ENCODE data around the gene PACSIN2.
"Not testable (repeated sequence)": the region's sequence is repeated elsewhere in the genome, so short reads cannot be mapped to it uniquely, and the experiment has no call there.

PACSIN2 gene

DNA sequence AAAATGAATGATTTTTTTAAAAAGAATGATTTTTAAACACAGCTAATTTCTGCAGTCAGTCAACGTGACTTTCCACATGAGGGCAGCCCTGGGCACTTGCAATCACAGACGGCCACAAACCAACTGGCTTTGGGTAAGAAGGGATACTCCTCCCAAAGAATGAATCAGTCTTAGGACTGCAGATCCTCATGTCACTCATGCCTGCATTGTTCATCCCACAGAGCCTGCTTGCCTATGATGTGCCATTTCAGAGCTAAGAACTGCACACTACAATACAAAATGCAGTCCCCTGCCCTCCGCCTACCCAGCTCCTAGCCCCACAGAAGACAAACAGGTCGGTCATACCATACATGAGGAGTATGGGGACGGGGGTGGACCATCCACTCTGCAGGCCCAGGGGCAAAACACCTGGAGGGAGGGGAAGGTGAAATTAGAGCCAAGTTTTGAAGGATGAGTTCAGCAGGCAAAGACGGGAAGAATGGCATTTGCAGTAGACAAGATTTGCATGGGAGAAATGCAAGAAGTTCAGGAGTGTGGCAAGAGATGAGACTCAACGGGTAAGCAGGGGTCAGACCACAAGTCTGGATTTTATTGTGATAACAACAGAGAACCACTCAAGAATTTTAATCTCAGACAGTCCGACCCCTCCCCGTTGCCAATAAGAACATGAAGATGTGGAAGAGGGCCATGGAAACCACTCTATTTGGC is 24.7 kb downstream of the PACSIN2 start:
- no peak for DNase-seq

DNA sequence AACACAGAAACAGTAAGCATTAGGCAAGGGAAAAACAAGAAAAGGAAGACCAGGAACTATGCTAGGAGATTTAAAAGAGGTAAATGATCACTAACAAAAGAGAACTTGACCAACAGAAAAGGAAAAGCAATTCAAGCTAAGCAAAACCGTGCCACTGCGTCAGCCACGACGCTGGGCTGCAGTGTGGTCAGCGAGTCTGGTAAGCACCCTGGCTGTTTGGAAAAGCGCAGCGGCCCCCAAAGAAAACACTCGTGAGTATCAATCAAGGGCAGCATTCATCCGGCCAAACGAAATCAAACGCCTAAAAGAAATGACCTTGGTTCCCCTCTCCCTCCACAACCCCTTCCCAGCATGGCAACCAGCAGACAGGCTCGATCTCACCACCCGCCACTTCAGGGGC is 28.8 kb downstream of the PACSIN2 start:
- no peak for DNase-seq

DNA sequence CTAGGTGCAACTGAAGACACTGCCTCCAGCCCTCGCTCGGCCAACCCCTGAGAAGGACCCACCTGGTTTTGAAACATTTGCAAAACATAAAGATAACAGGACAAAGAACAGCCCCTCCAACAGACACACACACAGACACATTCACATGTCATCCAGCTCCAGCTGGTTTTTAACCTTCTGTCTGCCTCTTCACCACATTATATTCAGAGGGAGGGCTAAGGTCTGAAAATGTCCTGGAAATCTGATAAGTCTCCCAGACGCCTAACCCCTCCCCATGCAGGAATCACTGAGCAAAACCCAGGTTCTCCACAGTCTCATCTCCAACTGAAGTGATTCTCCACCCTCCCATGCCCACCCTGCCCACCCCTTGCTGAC is 29.4 kb downstream of the PACSIN2 start:
- DNase-seq, result no peak

DNA sequence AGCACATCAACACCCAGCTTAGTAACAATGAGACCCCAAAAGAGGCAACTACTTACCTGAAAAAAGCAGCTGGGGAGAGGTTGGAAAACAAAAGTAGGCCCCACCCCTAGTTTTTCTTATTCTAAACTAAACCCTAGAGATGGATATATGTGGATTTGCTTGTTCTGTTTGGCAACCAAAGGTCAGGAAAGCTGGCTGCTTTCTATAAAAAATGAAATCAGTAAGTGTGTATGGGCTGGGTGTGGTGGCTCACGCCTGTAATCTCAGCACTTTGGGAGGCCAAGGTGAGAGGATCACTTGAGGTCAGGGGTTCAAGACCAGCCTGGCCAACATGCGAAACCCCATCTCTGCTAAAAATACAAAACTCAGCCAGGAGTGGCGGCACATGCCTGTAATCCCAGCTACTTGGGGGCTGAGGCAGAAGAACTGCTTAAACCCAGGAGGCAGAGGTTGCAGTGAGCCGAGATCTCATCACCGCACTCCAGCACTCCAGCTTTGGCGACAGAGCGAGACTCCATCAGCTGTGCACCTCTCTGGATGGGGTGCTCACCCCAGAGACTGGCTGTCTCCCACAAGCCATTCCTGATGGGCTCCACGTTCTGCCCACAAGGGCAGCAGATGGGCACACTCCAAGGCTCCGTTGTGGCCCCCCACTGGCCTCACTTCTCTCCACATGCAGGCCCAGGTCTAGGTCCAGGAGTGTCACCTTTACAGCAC is 30.0 kb downstream of the PACSIN2 start:
- no peak for DNase-seq

DNA sequence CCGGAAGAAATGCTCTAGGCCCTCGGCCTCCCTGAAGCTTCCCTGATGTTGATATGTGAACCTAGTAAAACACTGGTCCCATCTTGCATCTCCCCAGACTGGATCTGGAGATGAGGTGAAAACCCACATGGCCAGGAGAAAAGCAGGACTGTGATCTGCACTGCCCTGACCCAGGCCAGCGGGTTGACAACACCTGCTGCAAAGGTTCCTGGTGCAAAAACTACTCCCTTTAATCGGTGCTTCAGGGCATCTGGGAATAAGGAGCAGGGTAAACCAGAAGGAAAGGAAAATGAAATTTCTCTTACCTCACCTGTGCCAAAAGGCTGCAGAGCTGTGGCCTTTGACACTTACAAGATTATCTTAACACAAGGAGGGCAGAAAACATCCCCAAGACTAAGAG is 30.6 kb downstream of the PACSIN2 start:
- no peak for DNase-seq

DNA sequence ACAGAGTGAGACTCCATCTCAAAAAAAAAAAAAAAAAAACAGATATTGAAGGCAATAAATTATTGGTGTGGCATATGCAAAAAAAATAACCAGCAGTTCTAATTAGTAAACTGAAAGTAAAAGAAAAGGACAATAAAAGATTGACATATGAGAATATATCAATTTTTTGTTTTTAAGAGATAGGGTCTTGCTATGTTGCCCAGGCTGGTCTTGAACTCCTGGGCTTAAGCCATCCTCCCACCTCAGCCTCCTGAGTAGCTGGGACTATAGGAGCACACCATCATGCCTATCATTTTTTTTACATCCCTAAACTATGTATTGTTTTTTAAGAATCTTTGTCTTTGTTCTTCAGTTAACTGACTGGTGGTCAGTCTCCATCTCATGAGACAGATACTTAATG is 31.5 kb downstream of the PACSIN2 start:
- DNase-seq, result no peak

DNA sequence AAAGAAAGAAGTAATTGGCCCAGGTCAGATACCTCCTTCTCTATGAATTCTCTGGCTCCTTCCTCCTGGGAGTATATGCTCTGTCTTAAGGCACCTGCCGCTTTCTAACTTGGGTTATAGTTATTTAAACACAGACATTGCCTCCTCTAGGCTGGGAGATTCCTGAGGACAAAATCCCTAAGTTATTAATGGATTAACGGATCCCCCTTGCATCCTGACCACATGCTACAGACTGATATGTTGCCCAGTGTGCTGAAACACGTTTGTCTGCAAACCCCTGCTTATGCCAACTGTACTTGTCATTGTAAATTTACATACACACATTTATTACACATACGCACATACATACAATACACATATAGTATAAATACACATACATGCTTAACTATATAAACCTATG is 35.3 kb downstream of the PACSIN2 start:
- DNase-seq, result no peak

DNA sequence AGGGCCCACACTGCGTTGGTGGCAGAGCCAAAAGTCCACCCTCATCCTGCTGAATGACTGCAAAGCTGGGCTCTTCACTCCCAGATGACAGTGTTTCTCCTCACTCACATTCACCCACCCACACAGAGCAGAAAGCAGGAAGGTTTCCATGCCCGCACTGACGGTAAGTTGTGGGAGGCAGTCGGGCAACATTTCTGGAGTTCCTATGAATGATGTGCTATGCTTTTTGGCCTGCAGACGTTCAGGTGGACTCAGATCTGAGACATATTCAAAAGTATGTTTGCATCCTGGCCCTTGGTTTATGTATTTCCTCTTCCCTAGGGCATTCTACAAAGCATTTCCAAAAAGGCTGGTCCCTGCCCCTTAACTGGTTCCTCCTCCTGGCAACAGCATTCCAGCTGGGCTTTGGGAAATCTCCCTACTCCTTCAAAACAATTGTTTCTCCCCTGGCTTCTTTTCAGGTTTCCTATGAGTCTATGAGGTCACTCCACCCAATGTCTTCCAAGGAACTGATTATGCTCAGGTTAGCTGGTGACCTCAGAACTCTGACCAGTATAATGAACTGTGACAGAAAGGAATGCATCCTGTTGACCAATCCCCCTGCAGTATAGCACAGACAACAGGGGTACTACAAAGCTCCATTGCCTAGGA is 36.4 kb downstream of the PACSIN2 start:
- no peak for DNase-seq

DNA sequence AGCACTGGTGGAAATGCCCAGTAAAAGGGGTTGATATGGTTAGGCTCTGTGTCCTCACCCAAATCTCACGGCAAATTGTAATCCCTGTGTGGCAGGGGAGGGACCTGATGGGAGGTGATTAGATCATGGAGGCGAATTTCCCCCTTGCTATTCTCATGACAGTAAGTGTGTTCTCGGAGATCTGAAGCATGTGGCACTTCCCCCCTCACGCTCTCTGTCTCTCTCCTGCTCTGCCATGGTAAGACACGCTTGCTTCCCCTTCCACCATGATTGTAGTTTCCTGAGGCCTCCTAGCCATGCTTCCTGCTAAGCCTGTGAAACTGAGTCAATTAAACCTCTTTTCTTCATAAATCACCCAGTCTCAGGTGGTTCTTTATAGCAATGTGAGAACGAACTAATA is 37.4 kb downstream of the PACSIN2 start:
- DNase-seq, result no peak

DNA sequence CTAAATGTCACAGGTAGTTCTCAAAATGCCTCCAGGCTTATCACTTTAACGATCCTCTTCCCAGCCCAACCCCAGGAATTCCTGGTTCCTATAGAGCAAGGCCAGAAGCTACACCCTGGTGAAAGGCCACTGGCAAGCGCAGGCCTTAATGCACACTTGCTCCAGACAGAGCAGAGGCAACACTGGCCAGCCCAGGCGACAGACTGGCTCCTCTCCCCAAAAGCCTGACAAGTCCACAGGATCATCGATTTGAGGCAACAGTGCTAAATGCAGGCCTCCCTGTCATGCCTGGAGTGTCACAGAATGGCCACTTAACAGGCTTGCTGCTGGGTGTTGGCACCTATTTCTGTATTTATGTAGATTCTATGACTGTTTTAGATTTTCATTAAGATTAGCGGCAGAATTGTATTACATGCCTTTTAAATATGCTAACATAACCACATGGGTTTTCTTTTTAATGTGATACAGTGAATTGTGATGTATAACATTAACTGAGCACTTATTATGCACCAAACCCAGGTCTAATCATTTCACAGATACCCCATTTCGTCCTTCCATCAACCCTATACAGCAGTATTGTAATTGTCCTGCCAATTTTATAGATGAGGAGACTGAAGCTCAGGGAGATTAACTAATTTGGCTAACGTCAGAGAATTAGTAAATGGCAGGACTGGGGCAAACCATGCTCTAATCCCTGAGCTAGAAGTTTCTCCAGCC is 38.6 kb downstream of the PACSIN2 start:
- DNase-seq, result no peak

DNA sequence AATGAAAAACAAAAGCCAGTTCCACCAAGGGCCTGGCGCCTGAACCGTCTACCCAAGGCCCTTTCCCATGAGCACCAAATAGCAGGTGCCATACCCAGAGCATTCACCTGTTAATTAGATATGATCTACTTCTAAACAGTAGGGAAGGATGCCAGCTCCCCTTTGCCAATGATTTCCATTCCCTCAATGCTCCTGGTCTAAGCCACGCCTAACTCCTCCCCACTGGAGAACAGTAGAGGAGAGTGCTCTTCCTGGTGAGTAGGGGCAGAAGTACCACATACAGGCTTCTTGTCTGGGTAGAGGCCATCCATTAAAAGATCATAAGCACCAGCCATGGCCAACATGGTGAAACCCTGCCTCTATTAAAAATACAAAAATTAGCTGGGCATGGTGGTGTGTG is 40.7 kb downstream of the PACSIN2 start:
- DNase-seq, result no peak

DNA sequence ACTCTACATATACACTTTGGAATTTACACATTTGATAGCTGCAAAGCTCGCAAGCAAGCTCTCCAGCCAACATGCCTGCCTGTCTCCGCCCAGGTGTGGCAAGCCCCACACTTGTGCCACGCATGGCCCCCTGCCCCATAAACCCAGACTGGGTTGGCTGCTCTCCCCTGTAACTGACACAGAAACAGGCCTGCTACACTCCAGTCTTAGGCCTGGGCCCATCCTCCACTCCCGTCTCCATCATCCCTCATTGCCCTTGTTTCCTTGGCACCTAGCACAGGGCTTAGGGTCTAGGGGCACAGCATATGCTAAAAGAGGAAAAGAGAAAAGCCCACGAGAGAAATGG is 41.4 kb downstream of the PACSIN2 start:
- no peak for DNase-seq

DNA sequence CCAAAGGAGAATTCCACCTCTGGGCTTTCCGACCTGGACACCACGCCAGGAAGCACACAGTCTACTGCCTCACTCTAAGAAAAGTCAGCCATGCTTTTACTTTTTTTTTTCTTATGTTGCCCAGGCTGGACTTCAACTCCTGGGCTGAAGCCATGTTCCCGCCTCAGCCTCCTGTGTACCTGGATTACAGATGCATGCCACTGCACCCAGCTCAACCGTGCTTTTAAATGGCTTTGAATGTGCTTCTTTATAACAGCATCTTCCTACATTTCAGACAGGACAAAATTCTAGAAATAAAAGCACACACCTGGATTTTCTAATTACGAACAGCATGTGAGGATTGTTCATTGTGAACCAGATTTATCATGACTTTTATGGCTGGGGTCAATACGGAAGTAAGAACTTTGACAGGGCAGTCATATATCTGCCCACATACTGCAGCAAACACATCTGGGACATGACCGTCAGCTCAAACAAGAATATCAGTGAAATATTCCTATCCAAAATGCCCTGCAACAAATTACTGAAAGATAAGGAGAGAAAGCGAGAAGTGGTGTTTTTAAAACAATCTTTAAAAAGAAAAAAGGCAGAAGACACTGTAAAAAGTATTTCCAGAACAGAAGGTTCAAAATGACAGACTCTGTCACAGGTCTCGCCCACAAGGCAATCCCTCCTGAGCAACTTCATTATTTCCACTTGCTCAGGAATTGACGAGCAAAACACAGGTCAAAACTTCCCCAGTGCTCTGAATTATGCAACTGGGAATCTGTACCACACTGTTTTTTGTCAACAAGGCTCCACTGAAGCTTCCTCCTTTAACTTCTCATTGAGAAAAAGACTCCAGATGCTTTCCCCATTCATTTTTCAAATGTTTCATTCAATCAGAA is 42.1 kb downstream of the PACSIN2 start:
- DNase-seq, result no peak

DNA sequence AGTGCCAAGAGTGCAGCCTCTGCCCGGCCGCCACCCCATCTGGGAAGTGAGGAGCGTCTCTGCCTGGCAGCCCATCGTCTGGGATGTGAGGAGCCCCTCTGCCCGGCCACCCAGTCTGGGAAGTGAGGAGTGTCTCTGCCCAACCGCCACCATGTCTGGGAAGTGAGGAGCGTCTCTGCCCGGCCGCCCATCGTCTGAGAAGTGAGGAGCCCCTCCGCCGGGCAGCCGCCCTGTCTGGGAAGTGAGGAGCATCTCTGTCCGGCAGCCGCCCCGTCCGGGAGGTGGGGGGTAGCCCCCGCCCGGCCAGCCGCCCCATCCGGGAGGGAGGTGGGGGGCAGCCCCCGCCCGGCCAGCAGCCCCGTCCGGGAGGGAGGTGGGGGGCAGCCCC is 43.5 kb downstream of the PACSIN2 start:
- DNase-seq, result not testable (repeated sequence)

DNA sequence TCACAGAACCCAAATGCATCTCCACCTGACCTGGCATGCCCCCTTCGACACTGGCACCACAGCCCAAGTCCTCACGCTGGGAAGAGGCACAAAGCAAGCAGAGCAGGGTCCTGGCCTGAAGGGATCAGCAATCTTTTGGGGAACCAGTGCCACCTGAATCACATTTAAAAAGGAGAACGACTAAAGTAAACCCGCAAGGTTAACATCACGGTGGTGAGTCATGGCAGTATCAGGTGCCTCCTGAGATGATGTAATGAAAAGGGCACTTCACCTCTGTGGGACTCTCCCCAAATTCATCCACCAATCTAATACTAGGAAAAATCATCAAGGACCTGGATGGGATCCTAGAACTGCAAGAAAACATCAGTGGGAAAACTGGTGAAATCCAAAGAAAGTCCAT is 44.9 kb downstream of the PACSIN2 start:
- no peak for DNase-seq

DNA sequence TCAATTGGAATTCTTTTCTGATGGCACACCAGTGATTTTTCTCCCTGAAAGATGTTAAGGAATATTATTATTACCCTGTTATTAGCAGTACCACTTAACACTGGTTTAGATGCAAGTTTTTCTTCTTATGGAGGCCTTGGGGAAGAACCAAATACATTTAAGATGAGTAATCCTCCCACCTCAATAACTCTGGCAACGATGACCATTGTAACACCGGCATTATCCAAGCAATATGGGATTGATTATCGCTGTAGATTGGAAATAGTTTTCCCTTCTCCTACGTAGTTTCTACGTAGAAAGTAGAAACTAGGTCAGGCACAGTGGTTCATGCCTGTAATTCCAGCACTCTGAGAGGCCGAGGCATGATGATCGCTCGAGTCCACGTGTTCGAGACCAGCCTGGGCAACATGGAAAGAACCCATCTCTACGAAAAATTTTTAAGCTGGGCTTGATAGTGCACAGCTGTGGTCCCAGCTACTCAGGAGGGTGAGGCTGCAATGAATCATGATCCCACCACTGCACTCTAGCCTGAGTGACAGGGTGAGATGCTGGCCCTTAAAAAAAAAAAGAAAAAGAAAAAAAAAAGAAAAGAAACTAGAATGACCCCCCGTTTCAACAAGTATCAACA is 45.5 kb downstream of the PACSIN2 start:
- no peak for DNase-seq

DNA sequence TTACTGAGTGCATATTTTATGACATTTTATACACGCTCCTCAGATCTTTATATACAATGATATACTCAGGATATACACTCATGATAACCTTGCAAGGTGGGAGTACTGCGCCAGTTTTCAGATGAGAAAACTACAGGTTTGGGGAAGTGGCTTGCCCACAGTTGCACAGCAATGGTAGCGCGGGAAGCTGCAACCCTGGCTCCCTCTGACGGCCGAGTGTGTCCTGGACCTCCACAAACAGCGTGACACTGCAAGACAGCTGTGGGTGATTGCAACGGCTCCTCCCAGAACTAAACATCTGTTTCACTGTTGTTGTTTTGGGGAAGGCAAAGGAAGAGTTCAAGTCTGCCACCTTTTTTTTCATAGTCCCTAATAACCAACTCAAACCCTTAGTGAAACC is 47.0 kb downstream of the PACSIN2 start:
- DNase-seq, result no peak

DNA sequence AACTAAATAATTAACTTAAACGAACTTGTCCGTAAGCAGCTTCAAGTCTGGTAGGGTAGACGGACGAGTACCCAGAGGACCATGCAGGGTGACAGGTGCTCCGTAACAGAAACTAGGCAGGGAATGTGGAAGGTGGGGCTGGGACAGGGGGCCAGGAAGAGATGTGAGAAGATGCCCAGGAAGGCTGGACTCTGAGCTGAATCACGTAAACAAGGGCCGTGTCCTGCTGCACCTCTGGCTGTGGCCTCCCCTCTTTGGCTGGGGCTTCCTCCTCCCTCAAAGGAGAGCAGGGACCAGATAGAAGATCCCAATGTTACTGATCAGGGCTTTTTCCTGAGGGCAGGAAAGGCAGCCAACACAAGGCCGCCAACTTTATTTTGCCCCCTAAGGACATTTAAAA is 47.9 kb downstream of the PACSIN2 start:
- DNase-seq, result no peak

DNA sequence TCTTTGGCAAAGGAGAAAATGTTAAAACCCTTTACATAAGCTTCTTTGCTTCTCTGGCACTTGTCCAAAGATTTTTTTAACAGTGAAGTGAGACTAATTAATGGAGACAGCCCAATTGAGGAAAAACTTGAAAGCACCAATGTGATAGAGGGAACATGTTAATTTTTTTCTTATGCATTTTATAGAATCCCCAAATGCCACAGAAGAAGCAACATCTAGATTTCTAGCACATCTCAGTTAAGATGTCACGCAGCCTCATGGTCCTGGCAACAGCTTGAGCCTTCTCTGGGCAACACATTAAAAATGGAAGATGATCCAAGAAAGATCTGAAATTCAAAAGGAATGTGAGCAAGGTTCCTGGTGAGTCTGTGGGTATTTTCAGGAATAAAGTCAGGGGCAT is 48.5 kb downstream of the PACSIN2 start:
- DNase-seq, result no peak

DNA sequence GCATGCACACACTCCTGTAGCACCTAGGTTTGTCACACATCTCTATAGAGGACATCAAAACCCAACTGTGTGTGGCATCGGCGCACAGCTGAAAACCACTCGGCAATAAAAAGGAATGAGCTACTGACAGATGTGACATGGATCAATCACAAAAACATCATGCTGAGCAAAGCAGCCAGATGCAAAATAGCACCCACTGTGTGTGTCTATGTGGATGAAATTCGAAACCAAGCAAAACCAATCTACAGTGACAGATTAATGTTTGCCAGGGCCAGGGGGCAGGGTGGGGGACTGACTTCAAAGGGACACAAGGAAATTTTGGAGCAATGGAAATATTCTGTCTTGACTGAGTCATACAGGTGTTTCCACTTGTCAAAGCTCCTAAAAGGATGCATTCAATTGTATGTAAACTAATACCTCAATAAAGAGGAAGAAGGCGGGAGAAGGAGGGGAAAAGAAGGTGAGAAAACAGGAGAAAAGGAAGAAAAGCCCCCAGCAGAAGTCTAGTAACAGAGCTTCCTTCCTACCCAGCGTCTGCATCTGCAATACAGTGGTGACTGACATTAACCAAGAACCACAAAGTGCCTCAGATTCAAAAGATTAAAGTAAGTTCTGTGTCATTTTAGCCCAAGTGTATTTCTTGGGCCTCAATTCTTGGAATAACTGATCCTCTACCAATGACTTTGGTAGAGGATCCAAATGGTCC is 49.8 kb downstream of the PACSIN2 start:
- no peak for DNase-seq

DNA sequence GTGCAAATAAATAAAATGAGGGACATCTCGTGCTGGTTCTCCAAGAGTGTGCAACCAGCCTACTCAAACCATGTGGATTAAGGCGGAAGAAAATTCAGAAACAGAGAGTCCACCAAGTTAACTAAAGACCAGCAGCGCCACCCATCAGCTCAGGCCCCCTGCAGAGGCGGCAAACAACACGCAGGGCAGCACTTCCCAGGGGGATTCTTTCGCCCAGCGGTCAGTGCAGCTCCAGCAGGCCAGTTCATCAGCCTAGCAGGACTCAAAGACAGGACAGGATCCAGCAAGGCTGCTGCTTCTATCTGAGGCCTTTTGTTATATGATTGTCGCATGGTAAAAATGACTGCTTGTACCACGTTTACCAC is 51.7 kb downstream of the PACSIN2 start:
- no peak for DNase-seq

Measured in NCI-H1436 (cell line).